Lung (tissue), 12 donors: ENCODE results near the gene POLR2B. TPM values are rescaled to one million over a fixed set of nuclear protein-coding genes. Genes with fewer than 3 reads are reported as not detected.

Experiments used
- ATAC-seq: fragments of 200-7000 bp; cut with Tn5 transposase; one replicate; pipeline ENCODE4 v1.9.1; 2020; ENCODE audit warnings: moderate number of reproducible peaks; ENCODE audit not compliant: insufficient read depth, low FRiP score
- DNase-seq, 3 donors: peaks; one replicate each; pipeline ENCODE4 v3.0.0-alpha.2; 2013 to 2017
- H3K27ac ChIP-seq, 2 donors: one replicate each; pipeline ENCODE4 v1.5.1; 2013; ENCODE audit warnings: mild to moderate bottlenecking in 2 of 2, moderate library complexity in 2 of 2, control low read depth in 1 of 2, inconsistent platforms in 1 of 2, low read depth in 1 of 2, low read length in 1 of 2
- H3K27me3 ChIP-seq, 3 donors: one replicate each; pipeline ENCODE4 v1.5.1; 2013; ENCODE audit warnings: low read length in 2 of 3; ENCODE audit not compliant: control insufficient read depth in 3 of 3, insufficient read depth in 3 of 3
- H3K36me3 ChIP-seq, 4 donors: one replicate each; pipeline ENCODE4 v1.5.1; 2013; ENCODE audit warnings: low read length in 4 of 4, mild to moderate bottlenecking in 1 of 4, moderate library complexity in 1 of 4; ENCODE audit not compliant: control insufficient read depth in 4 of 4, insufficient read depth in 4 of 4
- H3K4me1 ChIP-seq, 5 donors: one replicate each; pipeline ENCODE4 v1.5.1; 2013; ENCODE audit warnings: low read length in 5 of 5, mild to moderate bottlenecking in 2 of 5, moderate library complexity in 1 of 5; ENCODE audit not compliant: control insufficient read depth in 5 of 5, insufficient read depth in 5 of 5
- H3K4me3 ChIP-seq: one replicate; pipeline ENCODE4 v1.5.1; 2013; ENCODE audit warnings: mild to moderate bottlenecking, control low read depth, moderate library complexity
- H3K9ac ChIP-seq, 2 donors: one replicate each; pipeline ENCODE4 v1.5.1; 2013; ENCODE audit warnings: low read length in 2 of 2, control low read depth in 1 of 2; ENCODE audit not compliant: insufficient read depth in 1 of 2
- H3K9me3 ChIP-seq, 4 donors: one replicate each; pipeline ENCODE4 v1.5.1; 2013; ENCODE audit warnings: low read length in 3 of 4, mild to moderate bottlenecking in 1 of 4, moderate library complexity in 1 of 4; ENCODE audit not compliant: control insufficient read depth in 4 of 4, insufficient read depth in 3 of 4
- CTCF ChIP-seq: IDR thresholded peaks from 2 replicates; pipeline ENCODE4 v1.5.1; 2012; ENCODE audit warnings: mild to moderate bottlenecking; ENCODE audit errors: control extremely low read depth, extremely low read depth
- WGBS, 2 donors: extraction: QIAGEN DNeasy Blood & Tissue Kit; methylation state at CpG; one replicate each; pipeline ENCODE4 v1.1.7; 2013; 5-methylcytosine and 5-hydroxymethylcytosine counted together
- polyA plus RNA-seq, 2 donors: library from polyadenylated mRNA; stranded (reverse); fragments of 200-250 nt; gene quantifications; one replicate each; pipeline ENCODE4 v1.2.1, GENCODE V29; 2013
- total RNA-seq, 2 donors: library from RNA; depleted of rRNA in 1 of 2; stranded (reverse); fragments of >200 nt in 1 of 2; gene quantifications; one replicate each; pipeline ENCODE4 v1.2.1, GENCODE V29; 2014 to 2021
- donor health status: control.
- donor health status: control.
- donor health status: Bipolar disorder and iron deficiency.
- donor health status: healthy.
- donor health status: DM: yes; HTN: yes; CAD: no.

POLR2B gene
- total and polyA plus RNA-seq, 4 donors = 23.4 to 112 (median 52.8) TPM

GRCh38 chr4:57073559-57073958 lies 94.9 kb downstream of the POLR2B start:
- no peak for ATAC-seq
- Histone ChIP-seq H3K4me1 (peaks cover 7 to 34% (median 10%) of the 10 kb centered on the region in 5 donors), H3K9ac (no peak overlapping the region), H3K9me3 (no peaks in the 10 kb centered on the region), H3K4me3 (no peak overlapping the region), H3K27ac (no peak overlapping the region), H3K36me3 (no peaks in the 10 kb centered on the region), H3K27me3 (peaks cover 0 to 3% (median 0%) of the 10 kb centered on the region in 3 donors)
- no peak for TF ChIP-seq CTCF
- no peak for DNase-seq
- WGBS, 2 donors = 76 to 79% methylated on average over 5 of the region's 5 CpGs

DNA sequence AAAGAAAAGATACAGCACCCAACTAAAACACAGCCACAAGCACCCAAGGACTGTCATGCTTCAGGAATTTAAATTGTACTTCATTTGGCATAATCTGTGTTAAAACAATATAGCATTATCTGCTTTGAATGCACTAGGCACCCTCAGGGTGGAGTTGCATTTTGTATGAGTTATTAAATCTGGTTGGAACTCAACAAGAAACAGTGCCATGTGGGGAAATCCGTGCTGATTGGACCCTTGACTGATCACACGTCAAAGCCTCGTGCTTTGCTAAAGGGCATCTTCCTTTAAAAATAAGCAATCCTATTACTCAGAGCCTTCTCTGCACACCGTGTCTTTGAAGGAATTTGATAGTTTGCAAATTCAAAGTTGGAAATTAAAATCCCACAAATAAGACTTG lies 96.0 kb downstream of the POLR2B start:
- Histone ChIP-seq H3K36me3 (no peaks in the 10 kb centered on the region), H3K4me1 (peaks cover 7 to 36% (median 10%) of the 10 kb centered on the region in 5 donors), H3K9me3 (no peaks in the 10 kb centered on the region), H3K27ac (no peak overlapping the region), H3K27me3 (peaks cover 0 to 3% (median 0%) of the 10 kb centered on the region in 3 donors), H3K9ac (no peak overlapping the region), H3K4me3 (no peak overlapping the region)
- ATAC-seq (peak; percentile 38), DNase-seq (no peak)
- TF ChIP-seq CTCF = no peak
- WGBS, 2 donors = 41 to 48% methylated on average over 4 of the region's 4 CpGs

GRCh38 chr4:57075367-57075766 lies 96.7 kb downstream of the POLR2B start:
- no peak overlapping the region for H3K27ac ChIP-seq
- TF ChIP-seq CTCF = no peak
- H3K4me3 ChIP-seq = no peak overlapping the region
- DNase-seq = no peak
- H3K4me1 ChIP-seq = peaks cover 7 to 37% (median 13%) of the 10 kb centered on the region in 5 donors
- H3K27me3 ChIP-seq = peaks cover 0 to 3% (median 0%) of the 10 kb centered on the region in 3 donors
- no peak for ATAC-seq
- H3K9ac ChIP-seq = no peak overlapping the region
- H3K36me3 ChIP-seq = no peaks in the 10 kb centered on the region
- H3K9me3 ChIP-seq = no peaks in the 10 kb centered on the region

DNA sequence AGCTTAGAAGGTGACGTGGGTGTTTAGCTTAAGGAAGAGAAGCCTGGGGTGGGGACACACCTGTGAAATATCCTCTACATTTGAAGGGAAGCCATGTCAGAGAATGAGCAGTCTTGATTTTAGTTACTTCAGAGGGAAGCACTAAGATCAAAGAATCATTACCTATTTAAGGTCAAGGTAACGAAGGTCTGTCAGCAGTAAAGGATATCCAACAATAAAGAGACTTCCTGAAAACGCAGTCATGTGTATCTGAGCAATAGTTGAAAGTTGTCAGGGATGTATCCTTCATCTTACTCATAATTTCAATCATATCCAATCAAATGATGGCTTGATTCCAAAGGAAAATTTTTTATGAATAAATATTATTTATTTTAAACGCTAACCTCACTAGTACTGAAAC lies 98.0 kb downstream of the POLR2B start:
- no peak overlapping the region for H3K9ac ChIP-seq
- H3K27me3 ChIP-seq = peaks cover 0 to 3% (median 0%) of the 10 kb centered on the region in 3 donors
- WGBS, 2 donors = 55 to 77% methylated on average over 4 of the region's 4 CpGs
- no peak for TF ChIP-seq CTCF
- DNase-seq = no peak
- ATAC-seq = no peak
- H3K4me1 ChIP-seq = peaks cover 7 to 46% (median 15%) of the 10 kb centered on the region in 5 donors
- H3K36me3 ChIP-seq = no peaks in the 10 kb centered on the region
- no peak overlapping the region for H3K4me3 ChIP-seq
- H3K27ac ChIP-seq = peak overlapping the region in 1 of 2 donors; percentile 5
- H3K9me3 ChIP-seq = no peaks in the 10 kb centered on the region
